HepG2 (cell line): ENCODE measurements around the gene MISP3. TPM values are rescaled to one million over a fixed set of nuclear protein-coding genes. Genes with fewer than 3 reads are reported as not detected.

Experiments
- CEBPG ChIP-seq: IDR thresholded peaks from 2 replicates; pipeline ENCODE4 v1.6.1; 2016
- ELF4 ChIP-seq: sonication (generic); formaldehyde crosslinking; IDR thresholded peaks from 2 replicates; pipeline ENCODE4 v1.5.0; 2020; ENCODE audit warnings: missing genetic modification reagents, mild to moderate bottlenecking, moderate library complexity, borderline replicate concordance
- FOXK1 ChIP-seq: sonication (generic); formaldehyde crosslinking; IDR thresholded peaks from 2 replicates; pipeline ENCODE4 v1.4.0; 2020; ENCODE audit warnings: low read depth, missing genetic modification reagents, borderline replicate concordance
- KAT7 ChIP-seq: IDR thresholded peaks from 2 replicates; pipeline ENCODE4 v1.6.1; 2018; ENCODE audit warnings: borderline replicate concordance, missing compliant biosample characterization
- POLR2A ChIP-seq, 2 experiments: IDR thresholded peaks; 2 replicates each; pipeline ENCODE4 v1.6.1; 2011; ENCODE audit warnings: low read depth in 2 of 2, low read length in 2 of 2, mild to moderate bottlenecking in 1 of 2, moderate library complexity in 1 of 2; ENCODE audit not compliant: insufficient read depth in 1 of 2
- RBFOX2 ChIP-seq: fragments of 200-400 bp; formaldehyde crosslinking; IDR thresholded peaks from 2 replicates; pipeline ENCODE4 v1.6.1; 2017; ENCODE audit warnings: low read depth, mild to moderate bottlenecking, low read length
- SIX4 ChIP-seq: sonication (generic); formaldehyde crosslinking; IDR thresholded peaks from 2 replicates; pipeline ENCODE4 v1.4.0; 2020; ENCODE audit warnings: missing genetic modification reagents
- SYNCRIP ChIP-seq: fragments of 200-400 bp; formaldehyde crosslinking; IDR thresholded peaks from 2 replicates; pipeline ENCODE4 v1.6.1; 2018; ENCODE audit warnings: mild to moderate bottlenecking, low read depth, low read length; ENCODE audit not compliant: insufficient read depth
- TGIF2 ChIP-seq: IDR thresholded peaks from 2 replicates; pipeline ENCODE4 v1.6.1; 2016; ENCODE audit warnings: control low read depth, missing compliant biosample characterization
- YEATS2 ChIP-seq: sonication (generic); formaldehyde crosslinking; IDR thresholded peaks from 2 replicates; pipeline ENCODE4 v1.4.0; 2020; ENCODE audit warnings: missing genetic modification reagents, borderline replicate concordance
- ZBTB38 ChIP-seq: sonication (generic); formaldehyde crosslinking; IDR thresholded peaks from 2 replicates; pipeline ENCODE4 v1.5.1; 2020; ENCODE audit warnings: mild to moderate bottlenecking, missing genetic modification reagents
- ZMYM2 ChIP-seq: sonication (generic); formaldehyde crosslinking; IDR thresholded peaks from 2 replicates; pipeline ENCODE4 v1.8.0; 2022; ENCODE audit warnings: mild to moderate bottlenecking, missing genetic modification reagents
- ZNF121 ChIP-seq: sonication (generic); formaldehyde crosslinking; IDR thresholded peaks from 2 replicates; pipeline ENCODE4 v1.5.0; 2020; ENCODE audit warnings: mild to moderate bottlenecking, missing genetic modification reagents
- ZNF207 ChIP-seq: fragments of 450-650 bp; IDR thresholded peaks from 2 replicates; pipeline ENCODE4 v1.6.1; 2016; ENCODE audit warnings: antibody characterized with exemption, borderline replicate concordance
- ZNF274 ChIP-seq: sonication (generic); formaldehyde crosslinking; IDR thresholded peaks from 2 replicates; pipeline ENCODE4 v1.5.1; 2020; ENCODE audit warnings: mild to moderate bottlenecking, missing genetic modification reagents
- ZNF563 ChIP-seq: sonication (generic); formaldehyde crosslinking; IDR thresholded peaks from 2 replicates; pipeline ENCODE4 v1.8.0; 2022; ENCODE audit warnings: mild to moderate bottlenecking, moderate library complexity, missing genetic modification reagents
- ZNF672 ChIP-seq: sonication (generic); formaldehyde crosslinking; IDR thresholded peaks from 2 replicates; pipeline ENCODE4 v1.8.1; 2022; ENCODE audit warnings: missing genetic modification reagents
- polyA plus RNA-seq, 8 experiments: library from polyadenylated mRNA; depleted of rRNA in 3 of 8; stranded (reverse) in 7 of 8; unstranded in 1 of 8; fragments of >200 nt; fragmentation: Illumina TruSeq in 4 of 8; extraction: Trizol in 4 of 8; gene quantifications; 2 replicates each; pipeline versions ENCODE4 v1.2.1 to v1.2.3, GENCODE V29; 2011 to 2016; ENCODE audit warnings: low read depth in 4 of 8, missing spikeins in 1 of 8, mixed read lengths in 1 of 8; ENCODE audit not compliant: insufficient read depth in 1 of 8
- total RNA-seq, 5 experiments: library from RNA; depleted of rRNA; stranded (reverse); fragments of >200 nt; fragmentation: Illumina TruSeq; extraction: Trizol; gene quantifications; 2 replicates each; pipeline ENCODE4 v1.2.3, GENCODE V29; 2016; ENCODE audit warnings: low read depth in 1 of 5
- TF ChIP-seq, protein P1 (sequence below): sonication (generic); formaldehyde crosslinking; IDR thresholded peaks from 2 replicates; pipeline ENCODE4 v1.5.1; 2020; ENCODE audit warnings: missing genetic modification reagents, mild to moderate bottlenecking, borderline replicate concordance
- TF ChIP-seq, protein P2 (sequence below): sonication (generic); formaldehyde crosslinking; IDR thresholded peaks from 2 replicates; pipeline ENCODE4 v1.4.0; 2020; ENCODE audit warnings: mild to moderate bottlenecking, missing genetic modification reagents, borderline replicate concordance
- TF ChIP-seq, protein P3 (sequence below): IDR thresholded peaks from 2 replicates; pipeline ENCODE4 v1.6.1; 2016; ENCODE audit warnings: missing genetic modification reagents, missing compliant biosample characterization
- TF ChIP-seq, protein P4 (sequence below): sonication (generic); formaldehyde crosslinking; conservative IDR thresholded peaks from 2 replicates; pipeline ENCODE4 v1.5.0; 2020; ENCODE audit warnings: missing genetic modification reagents
- TF ChIP-seq, protein P5 (sequence below): sonication (generic); formaldehyde crosslinking; IDR thresholded peaks from 2 replicates; pipeline ENCODE4 v1.4.0; 2020; ENCODE audit warnings: mild to moderate bottlenecking, missing genetic modification reagents
- TF ChIP-seq, protein P6 (sequence below): sonication (generic); formaldehyde crosslinking; IDR thresholded peaks from 2 replicates; pipeline ENCODE4 v1.9.0; 2022; ENCODE audit warnings: low read depth, missing genetic modification reagents

MISP3 gene
- total and polyA plus RNA-seq, 2 of the 13 experiments (the other 11 are each of a cell fraction or from before 2014, with no cell fraction given) = 2.5 to 5.4 TPM

DNA sequence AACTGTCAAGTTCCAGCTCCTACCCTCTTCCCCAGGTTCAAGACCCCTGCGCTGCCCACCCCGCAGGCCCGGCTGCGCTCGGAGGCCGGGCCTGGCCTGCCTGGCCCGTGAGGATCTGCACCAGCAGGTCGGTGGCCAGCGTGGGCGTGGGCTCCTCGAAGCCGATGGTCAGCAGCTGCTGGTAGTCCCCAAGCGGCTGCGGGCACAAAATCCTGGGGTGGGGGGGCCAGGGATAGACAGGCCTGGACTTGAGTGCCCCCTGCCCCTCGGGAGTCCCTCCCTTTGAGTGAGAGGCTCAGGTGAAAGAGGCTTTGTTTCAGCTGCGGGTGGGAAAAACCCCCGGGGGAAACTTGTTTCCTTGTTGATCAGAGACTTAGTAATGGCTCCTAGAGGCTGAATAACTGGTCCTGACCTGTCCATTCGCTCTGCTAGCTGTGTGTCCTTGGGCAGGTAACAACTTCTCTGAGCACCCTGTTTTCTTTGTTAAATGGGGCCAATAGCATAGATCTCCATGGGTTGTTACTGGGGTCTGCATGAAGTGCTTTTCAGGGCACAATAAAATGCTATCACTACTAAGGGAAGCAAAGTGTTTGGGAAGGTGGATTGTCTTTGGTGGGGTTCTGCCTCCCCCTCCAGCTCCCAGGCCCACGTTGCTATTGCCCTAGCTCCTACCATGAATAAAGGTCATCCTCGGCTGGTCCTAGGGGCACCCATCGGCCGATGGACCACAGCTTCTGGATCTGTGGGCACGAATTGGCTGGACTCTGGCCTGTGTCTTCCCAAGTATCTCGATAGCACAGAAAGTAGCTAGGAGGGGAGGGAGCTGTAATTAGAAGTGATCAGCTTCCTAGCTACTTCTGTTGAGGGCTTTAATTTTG lies 9.4 kb downstream of the MISP3 start (continued):
- TF ChIP-seq, protein P1, sequence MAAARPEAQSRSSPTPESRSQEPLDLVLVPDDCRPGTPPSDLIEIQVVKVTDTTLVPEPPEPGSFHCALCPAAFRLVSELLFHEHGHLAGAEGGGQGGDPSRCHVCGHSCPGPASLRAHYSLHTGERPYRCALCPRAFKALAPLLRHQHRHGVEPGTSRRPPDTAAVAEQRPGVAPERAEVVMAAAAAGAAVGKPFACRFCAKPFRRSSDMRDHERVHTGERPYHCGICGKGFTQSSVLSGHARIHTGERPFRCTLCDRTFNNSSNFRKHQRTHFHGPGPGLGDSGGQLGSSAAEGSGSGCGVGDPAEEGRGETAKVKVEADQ (CRISPR knock-in tag) = peak; percentile 50; the same call in 1 of the 2 replicates
- TF ChIP-seq CEBPG (CRISPR knock-in tag) = no peak
- TF ChIP-seq, protein P2, sequence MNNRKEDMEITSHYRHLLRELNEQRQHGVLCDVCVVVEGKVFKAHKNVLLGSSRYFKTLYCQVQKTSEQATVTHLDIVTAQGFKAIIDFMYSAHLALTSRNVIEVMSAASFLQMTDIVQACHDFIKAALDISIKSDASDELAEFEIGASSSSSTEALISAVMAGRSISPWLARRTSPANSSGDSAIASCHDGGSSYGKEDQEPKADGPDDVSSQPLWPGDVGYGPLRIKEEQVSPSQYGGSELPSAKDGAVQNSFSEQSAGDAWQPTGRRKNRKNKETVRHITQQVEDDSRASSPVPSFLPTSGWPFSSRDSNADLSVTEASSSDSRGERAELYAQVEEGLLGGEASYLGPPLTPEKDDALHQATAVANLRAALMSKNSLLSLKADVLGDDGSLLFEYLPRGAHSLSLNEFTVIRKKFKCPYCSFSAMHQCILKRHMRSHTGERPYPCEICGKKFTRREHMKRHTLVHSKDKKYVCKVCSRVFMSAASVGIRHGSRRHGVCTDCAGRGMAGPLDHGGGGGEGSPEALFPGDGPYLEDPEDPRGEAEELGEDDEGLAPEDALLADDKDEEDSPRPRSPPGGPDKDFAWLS (CRISPR knock-in tag) = no peak
- TF ChIP-seq FOXK1 (CRISPR knock-in tag) = no peak
- TF ChIP-seq ZNF563 (CRISPR knock-in tag) = peak; percentile 11; the same call in 1 of the 2 replicates
- no peak for TF ChIP-seq ZNF207
- TF ChIP-seq, protein P3, sequence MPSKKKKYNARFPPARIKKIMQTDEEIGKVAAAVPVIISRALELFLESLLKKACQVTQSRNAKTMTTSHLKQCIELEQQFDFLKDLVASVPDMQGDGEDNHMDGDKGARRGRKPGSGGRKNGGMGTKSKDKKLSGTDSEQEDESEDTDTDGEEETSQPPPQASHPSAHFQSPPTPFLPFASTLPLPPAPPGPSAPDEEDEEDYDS (CRISPR knock-in tag) = no peak
- no peak for TF ChIP-seq TGIF2
- no peak for TF ChIP-seq ZNF121 (CRISPR knock-in tag)
- TF ChIP-seq, protein P4, sequence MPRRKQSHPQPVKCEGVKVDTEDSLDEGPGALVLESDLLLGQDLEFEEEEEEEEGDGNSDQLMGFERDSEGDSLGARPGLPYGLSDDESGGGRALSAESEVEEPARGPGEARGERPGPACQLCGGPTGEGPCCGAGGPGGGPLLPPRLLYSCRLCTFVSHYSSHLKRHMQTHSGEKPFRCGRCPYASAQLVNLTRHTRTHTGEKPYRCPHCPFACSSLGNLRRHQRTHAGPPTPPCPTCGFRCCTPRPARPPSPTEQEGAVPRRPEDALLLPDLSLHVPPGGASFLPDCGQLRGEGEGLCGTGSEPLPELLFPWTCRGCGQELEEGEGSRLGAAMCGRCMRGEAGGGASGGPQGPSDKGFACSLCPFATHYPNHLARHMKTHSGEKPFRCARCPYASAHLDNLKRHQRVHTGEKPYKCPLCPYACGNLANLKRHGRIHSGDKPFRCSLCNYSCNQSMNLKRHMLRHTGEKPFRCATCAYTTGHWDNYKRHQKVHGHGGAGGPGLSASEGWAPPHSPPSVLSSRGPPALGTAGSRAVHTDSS (CRISPR knock-in tag) = no peak
- no peak for TF ChIP-seq YEATS2 (CRISPR knock-in tag)
- no peak for TF ChIP-seq SIX4 (CRISPR knock-in tag)
- TF ChIP-seq KAT7 (CRISPR knock-in tag) = no peak
- TF ChIP-seq ELF4 = no peak
- TF ChIP-seq ZMYM2 = peak; percentile 21; the same call in 1 of the 2 replicates
- peak; percentile 0; the same call in 1 of the 2 replicates for TF ChIP-seq ZNF274 (CRISPR knock-in tag)
- TF ChIP-seq, protein P5, sequence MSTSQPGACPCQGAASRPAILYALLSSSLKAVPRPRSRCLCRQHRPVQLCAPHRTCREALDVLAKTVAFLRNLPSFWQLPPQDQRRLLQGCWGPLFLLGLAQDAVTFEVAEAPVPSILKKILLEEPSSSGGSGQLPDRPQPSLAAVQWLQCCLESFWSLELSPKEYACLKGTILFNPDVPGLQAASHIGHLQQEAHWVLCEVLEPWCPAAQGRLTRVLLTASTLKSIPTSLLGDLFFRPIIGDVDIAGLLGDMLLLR (CRISPR knock-in tag) = peak; percentile 55; the same call in 1 of the 2 replicates
- no peak for TF ChIP-seq ZBTB38 (CRISPR knock-in tag)
- TF ChIP-seq RBFOX2 = peak; percentile 80
- TF ChIP-seq, protein P6, sequence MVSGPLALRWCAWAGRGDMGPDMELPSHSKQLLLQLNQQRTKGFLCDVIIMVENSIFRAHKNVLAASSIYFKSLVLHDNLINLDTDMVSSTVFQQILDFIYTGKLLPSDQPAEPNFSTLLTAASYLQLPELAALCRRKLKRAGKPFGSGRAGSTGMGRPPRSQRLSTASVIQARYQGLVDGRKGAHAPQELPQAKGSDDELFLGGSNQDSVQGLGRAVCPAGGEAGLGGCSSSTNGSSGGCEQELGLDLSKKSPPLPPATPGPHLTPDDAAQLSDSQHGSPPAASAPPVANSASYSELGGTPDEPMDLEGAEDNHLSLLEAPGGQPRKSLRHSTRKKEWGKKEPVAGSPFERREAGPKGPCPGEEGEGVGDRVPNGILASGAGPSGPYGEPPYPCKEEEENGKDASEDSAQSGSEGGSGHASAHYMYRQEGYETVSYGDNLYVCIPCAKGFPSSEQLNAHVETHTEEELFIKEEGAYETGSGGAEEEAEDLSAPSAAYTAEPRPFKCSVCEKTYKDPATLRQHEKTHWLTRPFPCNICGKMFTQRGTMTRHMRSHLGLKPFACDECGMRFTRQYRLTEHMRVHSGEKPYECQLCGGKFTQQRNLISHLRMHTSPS (CRISPR knock-in tag) = no peak
- TF ChIP-seq ZNF672 (CRISPR knock-in tag) = no peak
- TF ChIP-seq SYNCRIP = no peak
- TF ChIP-seq POLR2A (IDR thresholded peaks at IDR 0.05; ENCODE audit: insufficient read depth in 1 of 2, low read depth in 2 of 2, low read length in 2 of 2) = no peak
